Measurements from ENCODE around the gene HIGD1A. TPM values are rescaled to one million over a fixed set of nuclear protein-coding genes. Genes with fewer than 3 reads are reported as not detected.

The HIGD1A gene
- polyA plus RNA-seq, 1 donor (not counting 4 experiments of a cell fraction or from before 2014, with no cell fraction given) = 443 TPM

GRCh38 chr3:42844412-42844713 is 40.1 kb upstream of the HIGD1A start:
- dilution Hi-C loops (cut with MboI; ENCODE audit: extremely low pct_ligation_motif_present, low sequenced_read_pairs) = no loop called here
- Histone ChIP-seq H3K4me2 (ENCODE audit: control insufficient read depth, extremely low read depth, insufficient read depth, low read depth, low read length) (no peak overlapping the region), H3K27ac (ENCODE audit: control insufficient read depth, insufficient read depth, low read length) (no peak overlapping the region), H3K79me2 (ENCODE audit: control insufficient read depth, insufficient read depth, low read length) (no peaks in the 10 kb centered on the region), H3K9me3 (ENCODE audit: control insufficient read depth, low read depth, low read length) (no peaks in the 10 kb centered on the region), H4K20me1 (ENCODE audit: control insufficient read depth, extremely low read depth, insufficient read depth, low read length) (no peaks in the 10 kb centered on the region), H3K4me3 (ENCODE audit: control insufficient read depth in 2 of 3, extremely low read depth in 1 of 3, insufficient read depth in 2 of 3, low read depth in 1 of 3, low read length in 3 of 3) (no peak overlapping the region), H3K4me1 (ENCODE audit: control insufficient read depth, extremely low read depth, insufficient read depth, low read length) (no peaks in the 10 kb centered on the region), H3K27me3 (ENCODE audit: control insufficient read depth, extremely low read depth, insufficient read depth, low read length) (peaks cover 7% of the 10 kb centered on the region), H2AFZ (ENCODE audit: control insufficient read depth, low read length) (no peak overlapping the region), H3K36me3 (ENCODE audit: control insufficient read depth in 2 of 2, extremely low read depth in 1 of 2, insufficient read depth in 2 of 2, low read length in 2 of 2) (no peaks in the 10 kb centered on the region), H3K9me1 (ENCODE audit: control insufficient read depth, extremely low read depth, insufficient read depth, low read length) (no peaks in the 10 kb centered on the region), H3K9ac (ENCODE audit: control insufficient read depth, extremely low read depth, insufficient read depth, low read length) (no peak overlapping the region)
- TF ChIP-seq, protein P1, sequence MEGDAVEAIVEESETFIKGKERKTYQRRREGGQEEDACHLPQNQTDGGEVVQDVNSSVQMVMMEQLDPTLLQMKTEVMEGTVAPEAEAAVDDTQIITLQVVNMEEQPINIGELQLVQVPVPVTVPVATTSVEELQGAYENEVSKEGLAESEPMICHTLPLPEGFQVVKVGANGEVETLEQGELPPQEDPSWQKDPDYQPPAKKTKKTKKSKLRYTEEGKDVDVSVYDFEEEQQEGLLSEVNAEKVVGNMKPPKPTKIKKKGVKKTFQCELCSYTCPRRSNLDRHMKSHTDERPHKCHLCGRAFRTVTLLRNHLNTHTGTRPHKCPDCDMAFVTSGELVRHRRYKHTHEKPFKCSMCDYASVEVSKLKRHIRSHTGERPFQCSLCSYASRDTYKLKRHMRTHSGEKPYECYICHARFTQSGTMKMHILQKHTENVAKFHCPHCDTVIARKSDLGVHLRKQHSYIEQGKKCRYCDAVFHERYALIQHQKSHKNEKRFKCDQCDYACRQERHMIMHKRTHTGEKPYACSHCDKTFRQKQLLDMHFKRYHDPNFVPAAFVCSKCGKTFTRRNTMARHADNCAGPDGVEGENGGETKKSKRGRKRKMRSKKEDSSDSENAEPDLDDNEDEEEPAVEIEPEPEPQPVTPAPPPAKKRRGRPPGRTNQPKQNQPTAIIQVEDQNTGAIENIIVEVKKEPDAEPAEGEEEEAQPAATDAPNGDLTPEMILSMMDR (optimal IDR thresholded peaks at IDR 0.05 in 1 of 3, IDR thresholded peaks at IDR 0.05 in 1 of 3, conservative IDR thresholded peaks at IDR 0.05 in 1 of 3; ENCODE audit: extremely low read depth in 1 of 3, insufficient read depth in 2 of 3, low read length in 3 of 3) = no peak
- TF ChIP-seq EZH2 (IDR thresholded peaks at IDR 0.05; ENCODE audit: low read length) = no peak
- FAIRE-seq (no peak), DNase-seq (ENCODE audit: low read depth, low spot score) (no peak)

DNA sequence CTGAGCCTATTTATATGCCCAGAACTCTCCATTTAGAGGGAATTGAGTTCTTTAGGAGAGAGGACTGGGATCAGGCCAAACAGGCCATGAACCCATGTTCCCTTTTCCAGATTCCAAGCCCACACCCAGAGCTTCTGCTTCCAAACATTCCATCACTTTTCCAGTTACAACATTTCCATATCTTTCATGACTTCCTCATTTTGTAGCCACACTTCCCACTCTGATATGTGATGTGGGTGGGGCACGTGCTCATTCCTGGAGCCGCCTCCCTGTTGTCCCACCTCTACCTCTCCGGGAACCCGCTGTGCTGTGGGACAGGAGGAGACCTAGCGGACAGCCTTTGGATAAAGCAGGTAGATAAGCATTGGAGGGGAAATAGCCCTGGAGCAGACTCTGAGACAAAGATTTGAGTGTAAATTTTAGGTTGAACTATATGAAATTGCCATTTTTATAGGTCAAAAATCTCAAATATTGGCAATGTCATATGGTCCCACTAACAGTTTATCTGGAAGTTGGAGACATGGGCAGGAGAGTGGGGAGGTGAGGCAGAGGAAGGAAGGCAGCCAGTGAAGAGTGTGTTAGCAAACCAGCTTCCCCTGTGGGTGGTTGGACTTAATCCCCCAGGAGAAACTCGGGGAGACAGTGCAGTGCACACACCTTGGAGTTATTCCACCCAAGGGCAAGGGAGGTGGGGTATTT is 39.6 kb upstream of the HIGD1A start:
- Histone ChIP-seq H3K79me2 (ENCODE audit: control insufficient read depth, insufficient read depth, low read length) (no peaks in the 10 kb centered on the region), H3K9me3 (ENCODE audit: control insufficient read depth, low read depth, low read length) (no peaks in the 10 kb centered on the region), H3K9me1 (ENCODE audit: control insufficient read depth, extremely low read depth, insufficient read depth, low read length) (no peaks in the 10 kb centered on the region), H3K4me3 (ENCODE audit: control insufficient read depth in 2 of 3, extremely low read depth in 1 of 3, insufficient read depth in 2 of 3, low read depth in 1 of 3, low read length in 3 of 3) (no peak overlapping the region), H3K4me2 (ENCODE audit: control insufficient read depth, extremely low read depth, insufficient read depth, low read depth, low read length) (no peak overlapping the region), H3K27ac (ENCODE audit: control insufficient read depth, insufficient read depth, low read length) (no peak overlapping the region), H4K20me1 (ENCODE audit: control insufficient read depth, extremely low read depth, insufficient read depth, low read length) (no peaks in the 10 kb centered on the region), H3K4me1 (ENCODE audit: control insufficient read depth, extremely low read depth, insufficient read depth, low read length) (no peaks in the 10 kb centered on the region), H3K36me3 (ENCODE audit: control insufficient read depth in 2 of 2, extremely low read depth in 1 of 2, insufficient read depth in 2 of 2, low read length in 2 of 2) (no peaks in the 10 kb centered on the region), H3K9ac (ENCODE audit: control insufficient read depth, extremely low read depth, insufficient read depth, low read length) (no peak overlapping the region), H3K27me3 (ENCODE audit: control insufficient read depth, extremely low read depth, insufficient read depth, low read length) (peaks cover 7% of the 10 kb centered on the region), H2AFZ (ENCODE audit: control insufficient read depth, low read length) (no peak overlapping the region)
- DNase-seq (ENCODE audit: low read depth, low spot score) (no peak), FAIRE-seq (no peak)
- dilution Hi-C loops (cut with MboI; ENCODE audit: extremely low pct_ligation_motif_present, low sequenced_read_pairs) = no loop called here
- no peak for TF ChIP-seq EZH2 (IDR thresholded peaks at IDR 0.05; ENCODE audit: low read length)
- TF ChIP-seq, protein P1 (optimal IDR thresholded peaks at IDR 0.05 in 1 of 3, IDR thresholded peaks at IDR 0.05 in 1 of 3, conservative IDR thresholded peaks at IDR 0.05 in 1 of 3; ENCODE audit: extremely low read depth in 1 of 3, insufficient read depth in 2 of 3, low read length in 3 of 3) = no peak
